Right lobe of liver (tissue), 6 donors: ENCODE results near the gene CACNA1D. TPM values are rescaled to one million over a fixed set of nuclear protein-coding genes. Genes with fewer than 3 reads are reported as not detected.

Experiments
- ATAC-seq, 4 donors: fragments of 200-7000 bp; cut with Tn5 transposase; one replicate each; pipeline ENCODE4 v1.9.1; 2020; ENCODE audit warnings: mild to moderate bottlenecking in 4 of 4, moderate library complexity in 4 of 4
- DNase-seq, 3 donors: peaks; one replicate each; pipeline ENCODE4 v3.0.0-alpha.2; 2020
- H3K27ac ChIP-seq, 3 donors: fragments of 200-600 bp; one replicate each; pipeline ENCODE4 v1.8.0; 2022
- H3K27me3 ChIP-seq, 2 donors: fragments of 200-600 bp; one replicate each; pipeline ENCODE4 v1.8.0; 2022
- H3K36me3 ChIP-seq, 4 donors: fragments of 200-600 bp; sonication (generic) in 1 of 4; one replicate each; pipeline versions ENCODE4 v1.5.1 to v1.8.0; 2017 to 2022; ENCODE audit warnings: control low read depth in 1 of 4
- H3K4me1 ChIP-seq, 4 donors: fragments of 200-600 bp; sonication (generic) in 1 of 4; one replicate each; pipeline versions ENCODE4 v1.5.1 to v1.8.0; 2017 to 2022; ENCODE audit warnings: control low read depth in 1 of 4
- H3K4me3 ChIP-seq, 3 donors: fragments of 200-600 bp; one replicate each; pipeline ENCODE4 v1.8.0; 2022
- H3K9me3 ChIP-seq, 4 donors: fragments of 200-600 bp; sonication (generic) in 1 of 4; one replicate each; pipeline versions ENCODE4 v1.5.1 to v1.8.0; 2017 to 2022; ENCODE audit warnings: control low read depth in 1 of 4
- CTCF ChIP-seq, 4 donors: fragments of 200-600 bp in 3 of 4; fragments of 450-650 bp in 1 of 4; IDR thresholded peaks; one replicate each; pipeline versions ENCODE4 v1.5.1 to v1.8.0; 2016 to 2022; ENCODE audit warnings: antibody characterized with exemption in 4 of 4, mild to moderate bottlenecking in 2 of 4
- POLR2A ChIP-seq: fragments of 450-650 bp; IDR thresholded peaks from one replicate; pipeline ENCODE4 v1.6.1; 2017; ENCODE audit warnings: antibody characterized with exemption, mild to moderate bottlenecking
- WGBS: methylation state at CpG from one replicate; pipeline ENCODE4 v1.1.6; 2018; ENCODE audit warnings: low coverage, low lambda C conversion rate; ENCODE audit not compliant: insufficient coverage; ENCODE audit errors: missing lambda C conversion rate; 5-methylcytosine and 5-hydroxymethylcytosine counted together
- intact Hi-C, 2 donors: fragments of 100-400 bp; cut with DNase I; formaldehyde crosslinking; loops; one replicate each; pipeline versions ENCODE4 v1.11.2 to v1.14.1; 2022
- total RNA-seq, 6 experiments: library from RNA; depleted of rRNA in 2 of 6; stranded (reverse); fragments of >200 nt in 2 of 6; fragmentation: NEBNext Ultra II Directional in 3 of 6; extraction: Animal tissue kit (Norgen Biotek cat#: 25700) in 3 of 6; gene quantifications; one replicate each; pipeline versions ENCODE4 v1.1.0 to v1.2.4, GENCODE V29; 2016 to 2023
- donor health status: DM: no; HTN: yes; CAD: no.
- donor health status: DM: no; HTN: no; CAD: no.
- donor health status: DM: no; HTN: no; CAD: no.
- donor health status: DM: no; HTN: yes; CAD: no.
- donor health status: DM: no; HTN: yes; CAD: no.

Gene CACNA1D
- total RNA-seq, 6 experiments from 2014 or later: 5.5 to 12.7 (median 9.3) TPM

- no peak for TF ChIP-seq POLR2A
- TF ChIP-seq CTCF (IDR thresholded peaks at IDR 0.05): no peak
- ATAC-seq (no peak), DNase-seq (no peak)
- Histone ChIP-seq H3K4me3 (no peak overlapping the region), H3K36me3 (peaks cover 0 to 4% (median 0%) of the 10 kb centered on the region in 4 donors), H3K4me1 (no peaks in the 10 kb centered on the region), H3K27me3 (no peaks in the 10 kb centered on the region), H3K27ac (no peak overlapping the region), H3K9me3 (no peaks in the 10 kb centered on the region)
- intact Hi-C loops: no loop called here
- 65% methylated on average over 5 of the region's 6 CpGs for WGBS
Observed at GRCh38 chr3:53721187-53722119, 227.0 kb downstream of the CACNA1D start.

- WGBS: no CpG with 5 or more reads among the region's 2 CpGs
- no peaks in the 10 kb centered on the region for H3K27me3 ChIP-seq
- no peak for TF ChIP-seq CTCF (IDR thresholded peaks at IDR 0.05)
- TF ChIP-seq POLR2A: no peak
- H3K9me3 ChIP-seq: no peaks in the 10 kb centered on the region
- DNase-seq (no peak), ATAC-seq (no peak)
- no peak overlapping the region for H3K27ac ChIP-seq
- peaks cover 0 to 4% (median 0%) of the 10 kb centered on the region in 4 donors for H3K36me3 ChIP-seq
- intact Hi-C loops: no loop called here
- H3K4me3 ChIP-seq: no peak overlapping the region
- peaks cover 0 to 8% (median 4%) of the 10 kb centered on the region in 4 donors for H3K4me1 ChIP-seq
Observed at GRCh38 chr3:53724566-53724965, 230.2 kb downstream of the CACNA1D start.

- ATAC-seq: no peak
- WGBS: 84% methylated on average over 4 of the region's 5 CpGs
Observed at GRCh38 chr3:53725387-53725995, 231.1 kb downstream of the CACNA1D start.

GRCh38 chr3:53726643-53727042, 232.2 kb downstream of the CACNA1D start:
- ATAC-seq (no peak), DNase-seq (no peak)
- H3K27me3 ChIP-seq: no peaks in the 10 kb centered on the region
- WGBS: 87% methylated on average over 9 of the region's 9 CpGs
- H3K9me3 ChIP-seq: no peaks in the 10 kb centered on the region
- H3K27ac ChIP-seq: no peak overlapping the region
- no peak overlapping the region for H3K4me3 ChIP-seq
- peaks cover 0 to 4% (median 0%) of the 10 kb centered on the region in 4 donors for H3K36me3 ChIP-seq
- no peak for TF ChIP-seq POLR2A
- TF ChIP-seq CTCF (IDR thresholded peaks at IDR 0.05): no peak
- H3K4me1 ChIP-seq: peaks cover 0 to 13% (median 4%) of the 10 kb centered on the region in 4 donors
- intact Hi-C loops: no loop called here

More at GRCh38 chr3:53725387-53725995, 231.1 kb downstream of the CACNA1D start:
- TF ChIP-seq POLR2A: no peak
- no peak for TF ChIP-seq CTCF (IDR thresholded peaks at IDR 0.05)
- Histone ChIP-seq H3K36me3 (peaks cover 0 to 4% (median 0%) of the 10 kb centered on the region in 4 donors), H3K27ac (no peak overlapping the region), H3K4me3 (no peak overlapping the region), H3K9me3 (no peaks in the 10 kb centered on the region), H3K4me1 (peaks cover 0 to 13% (median 4%) of the 10 kb centered on the region in 4 donors), H3K27me3 (no peaks in the 10 kb centered on the region)
- intact Hi-C loops: no loop called here
- DNase-seq: no peak
